NK-92 (cell line): Measurements from ENCODE around the gene SF3B2.

Source experiments
- DNase-seq: peaks from one replicate; lab custom pipeline; 2025; ENCODE audit not compliant: unreplicated experiment; lab: John Stamatoyannopoulos, UW

Gene SF3B2

DNA sequence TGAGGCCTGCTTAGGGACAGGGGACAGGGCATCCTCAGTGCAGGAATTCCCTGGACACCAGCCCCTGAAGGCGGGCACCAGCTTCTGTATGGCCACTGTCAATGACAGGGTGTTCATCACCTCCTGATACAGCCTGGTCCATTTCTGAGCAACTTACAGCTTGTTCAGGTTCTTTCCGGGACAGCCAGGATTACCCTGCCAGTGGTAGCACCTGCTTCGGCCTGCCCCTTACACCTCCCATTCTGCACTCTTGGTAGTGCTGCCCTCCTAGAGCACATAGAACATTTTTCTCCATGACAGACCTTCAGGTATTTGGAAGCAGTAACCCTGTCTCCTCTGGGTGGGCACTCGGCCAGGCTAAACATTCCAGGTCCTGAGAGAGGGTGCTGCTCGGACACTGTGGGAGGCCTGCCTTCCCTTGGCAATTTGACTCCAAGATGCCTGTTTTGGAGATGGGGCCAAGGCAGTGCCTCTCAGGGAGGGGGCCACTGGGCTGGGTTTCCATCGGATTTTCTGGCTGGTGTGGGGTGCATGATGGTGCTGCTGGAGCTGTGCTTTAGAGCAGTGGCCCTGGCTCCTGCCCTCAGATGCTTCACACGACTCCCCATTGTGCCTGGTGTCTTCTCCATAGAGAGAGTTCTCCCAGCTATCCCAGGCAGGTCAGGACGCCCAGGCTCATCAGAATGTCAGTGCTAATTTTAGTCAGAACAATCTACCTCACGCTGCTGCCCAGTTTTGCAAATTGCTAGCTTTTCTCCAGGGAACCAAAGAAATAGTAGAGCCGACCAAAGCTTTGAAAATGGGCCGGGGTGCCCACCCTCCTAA lies 4.4 kb upstream of the SF3B2 start:
- DNase-seq, result no peak

GRCh38 chr11:66048547-66049323 lies 3.4 kb upstream of the SF3B2 start, which contains the start of gene GAL3ST3:
TSS of gene GAL3ST3 (minus strand) at chr11:66049161. CDS start at chr11:66045415, 3,746 bp downstream.
- no peak for DNase-seq

GRCh38 chr11:66050581-66051231 lies 1.5 kb upstream of the SF3B2 start:
- DNase-seq, result no peak

- DNase-seq, result no peak
These were observed 796 bp upstream of the SF3B2 start for GRCh38 chr11:66051371-66051765.

DNA sequence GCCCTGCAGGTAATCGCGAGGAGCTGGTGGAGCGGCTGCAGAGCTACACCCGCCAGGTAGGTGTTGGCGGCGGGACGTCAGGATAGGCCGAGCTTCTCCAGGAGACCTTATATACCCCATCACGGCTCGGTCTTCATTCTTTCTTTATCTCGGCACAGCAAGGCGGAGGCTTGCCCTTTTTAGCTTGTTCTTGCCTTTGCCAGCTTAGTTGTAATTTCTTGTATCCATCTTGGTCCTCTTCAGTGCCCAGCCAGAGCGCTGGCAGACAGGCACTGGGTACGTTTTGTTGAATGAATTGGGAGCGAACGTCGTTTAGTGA lies 459 bp downstream of the SF3B2 start:
- DNase-seq, result no peak

- no peak for DNase-seq
These were observed 2.9 kb downstream of the SF3B2 start for GRCh38 chr11:66055021-66055420.

GRCh38 chr11:66056501-66056900 lies 4.3 kb downstream of the SF3B2 start:
- DNase-seq, result no peak

DNA sequence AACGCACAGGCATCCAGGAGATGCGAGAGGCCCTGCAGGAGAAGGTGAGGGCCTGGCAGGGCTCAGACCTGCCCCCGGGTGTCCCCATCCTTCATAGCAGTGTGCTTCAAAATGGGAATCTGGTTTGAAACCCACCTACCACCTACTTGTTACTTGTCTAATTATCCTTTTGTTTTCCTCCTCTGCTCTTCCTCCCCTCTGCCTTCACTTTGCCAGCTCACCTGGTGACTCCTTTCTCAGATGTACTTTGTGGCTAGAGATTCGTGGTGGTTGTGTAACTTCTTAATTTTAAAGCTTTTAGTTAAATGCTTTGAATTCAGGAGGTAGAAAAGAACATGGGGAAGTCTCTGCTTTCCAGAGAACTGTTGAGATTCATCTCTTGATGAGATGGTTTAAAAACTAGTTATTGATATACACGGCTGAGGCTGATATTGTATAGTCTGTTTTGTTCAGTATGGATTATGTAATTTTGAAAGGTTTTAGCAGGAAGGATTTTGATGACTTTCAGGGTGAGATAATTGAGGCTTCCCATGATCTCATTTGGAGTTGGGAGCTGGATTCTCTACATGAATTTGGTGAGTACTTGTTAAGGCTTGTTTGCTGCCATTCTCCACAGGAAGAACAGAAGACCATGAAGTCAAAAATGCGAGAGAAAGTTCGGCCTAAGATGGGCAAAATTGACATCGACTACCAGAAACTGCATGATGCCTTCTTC lies 8.0 kb downstream of the SF3B2 start:
- DNase-seq, result no peak

DNA sequence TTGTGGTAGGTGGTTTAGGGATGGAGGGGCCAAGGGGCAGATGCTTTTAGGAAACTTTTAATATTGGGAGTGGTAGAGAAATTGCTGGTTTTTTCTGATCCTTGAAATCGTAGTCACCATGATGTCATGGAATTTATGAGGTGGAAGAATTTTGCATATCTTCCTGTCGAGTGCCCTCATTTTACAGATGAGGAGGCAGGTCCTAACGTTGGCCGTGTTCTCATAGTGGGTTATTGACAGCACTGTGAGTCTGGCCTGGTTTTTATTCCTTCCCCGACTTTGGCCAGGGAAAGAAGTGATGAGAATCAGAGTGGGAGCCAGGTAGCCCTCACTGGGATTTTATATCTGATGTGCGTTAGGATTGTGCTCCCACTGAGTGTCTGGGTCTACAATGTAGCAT lies 9.1 kb downstream of the SF3B2 start:
- no peak for DNase-seq

- DNase-seq, result no peak
These were observed 10.2 kb downstream of the SF3B2 start for GRCh38 chr11:66062408-66062807.

GRCh38 chr11:66063900-66064299 lies 11.7 kb downstream of the SF3B2 start:
- DNase-seq, result no peak

GRCh38 chr11:66064571-66064970 lies 12.4 kb downstream of the SF3B2 start:
- DNase-seq, result no peak

GRCh38 chr11:66066751-66067150 lies 14.6 kb downstream of the SF3B2 start:
- DNase-seq, result no peak

- DNase-seq, result no peak
These were observed 15.5 kb downstream of the SF3B2 start for GRCh38 chr11:66067640-66068039.

GRCh38 chr11:66068154-66068821 lies 16.1 kb downstream of the SF3B2 start:
- DNase-seq, result no peak

- no peak for DNase-seq
These were observed 17.0 kb downstream of the SF3B2 start for GRCh38 chr11:66068923-66069714.

DNA sequence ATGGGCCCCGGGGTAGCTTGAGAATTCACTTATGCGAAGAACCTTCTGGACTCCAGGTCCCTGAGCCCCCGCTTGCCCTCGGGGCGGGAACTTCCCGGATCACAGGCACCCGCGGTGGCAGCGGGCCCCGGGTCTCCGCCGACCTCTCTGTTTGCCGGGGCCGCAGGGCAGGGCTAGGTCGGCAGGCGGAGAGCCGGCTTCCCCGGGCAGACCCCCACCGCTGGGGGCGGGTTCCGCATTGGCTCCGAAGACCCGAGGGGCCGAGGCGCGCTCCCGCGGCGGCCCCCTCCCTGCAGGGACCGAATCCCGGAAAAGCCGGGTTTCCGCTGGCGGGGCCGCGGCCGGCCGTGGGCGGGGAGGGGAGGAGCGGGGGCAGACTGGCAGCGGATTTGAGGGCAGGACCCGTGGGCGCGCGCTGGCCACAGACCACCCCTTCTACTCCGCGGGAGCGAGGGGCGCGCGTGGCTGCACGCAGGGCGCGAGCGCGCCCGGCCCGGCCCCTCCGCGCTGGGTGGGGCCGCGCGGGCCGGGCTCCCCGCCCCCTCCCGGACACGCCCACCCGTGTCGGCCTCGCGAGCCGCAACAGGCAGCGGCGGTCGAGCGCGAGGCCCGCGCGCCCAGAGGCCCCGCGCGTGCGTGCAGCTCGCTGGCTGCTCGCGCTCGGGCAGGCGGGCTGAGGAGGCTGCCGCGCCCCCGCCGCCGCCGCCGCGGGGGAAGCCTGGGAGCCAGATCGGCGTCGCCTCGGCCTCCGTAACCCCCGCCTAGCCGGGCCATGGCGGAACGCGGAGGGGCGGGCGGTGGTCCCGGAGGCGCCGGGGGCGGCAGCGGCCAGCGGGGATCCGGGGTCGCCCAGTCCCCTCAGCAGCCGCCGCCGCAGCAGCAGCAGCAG lies 17.8 kb downstream of the SF3B2 start, which contains the start of gene PACS1:
TSS of gene PACS1 (plus strand) at position 558 of the 889 bp plus-strand sequence. CDS start at position 773, 215 bp downstream.
- no peak for DNase-seq

DNA sequence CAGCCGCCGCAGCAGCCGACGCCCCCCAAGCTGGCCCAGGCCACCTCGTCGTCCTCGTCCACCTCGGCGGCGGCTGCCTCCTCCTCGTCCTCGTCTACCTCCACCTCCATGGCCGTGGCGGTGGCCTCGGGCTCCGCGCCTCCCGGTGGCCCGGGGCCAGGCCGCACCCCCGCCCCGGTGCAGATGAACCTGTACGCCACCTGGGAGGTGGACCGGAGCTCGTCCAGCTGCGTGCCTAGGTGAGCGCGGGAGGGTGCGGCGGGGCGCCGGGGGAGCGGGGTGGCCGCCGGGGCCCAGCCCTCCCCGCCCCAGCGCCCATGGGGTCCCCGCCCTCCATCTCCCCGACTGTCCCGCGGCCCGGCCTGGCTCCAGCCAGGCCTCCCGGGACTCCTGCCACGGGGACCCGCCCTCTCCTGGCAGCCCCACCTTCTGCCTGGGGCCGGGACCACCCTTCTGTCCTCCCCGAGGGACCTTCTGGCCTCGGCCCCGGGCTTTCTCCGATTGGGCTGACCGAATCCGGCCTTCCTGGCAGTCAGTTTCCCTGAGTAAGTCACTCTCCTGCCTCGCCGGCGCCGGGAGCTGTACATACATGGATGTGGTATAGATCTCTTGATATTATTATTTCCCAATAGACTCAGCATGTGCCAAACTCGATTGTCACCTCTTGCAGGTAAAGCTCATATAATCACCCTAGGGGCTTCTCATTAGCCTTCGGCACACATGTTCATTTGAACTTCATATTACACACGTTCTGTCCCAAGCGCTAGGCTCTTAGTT lies 18.6 kb downstream of the SF3B2 start:
- no peak for DNase-seq
